GM19099 (cell line): Measurements from ENCODE around the gene PHAF1.

Source experiments
- POLR2A ChIP-seq: IDR thresholded peaks from 3 replicates; pipeline ENCODE4 v1.6.1; 2011; ENCODE audit warnings: low read depth; ENCODE audit not compliant: insufficient read length; ENCODE audit errors: extremely low read depth

PHAF1 gene

GRCh38 chr16:67163164-67163998, 53.6 kb downstream of the PHAF1 start:
- TF ChIP-seq POLR2A = no peak

GRCh38 chr16:67163999-67164558, 54.3 kb downstream of the PHAF1 start:
- TF ChIP-seq POLR2A = no peak

GRCh38 chr16:67164599-67165061, 54.9 kb downstream of the PHAF1 start, which contains the start of gene HSF4:
Gene HSF4, plus strand, starts transcription at chr16:67164745. Its CDS starts 67 bp downstream, at chr16:67164812.
- no peak for TF ChIP-seq POLR2A

DNA sequence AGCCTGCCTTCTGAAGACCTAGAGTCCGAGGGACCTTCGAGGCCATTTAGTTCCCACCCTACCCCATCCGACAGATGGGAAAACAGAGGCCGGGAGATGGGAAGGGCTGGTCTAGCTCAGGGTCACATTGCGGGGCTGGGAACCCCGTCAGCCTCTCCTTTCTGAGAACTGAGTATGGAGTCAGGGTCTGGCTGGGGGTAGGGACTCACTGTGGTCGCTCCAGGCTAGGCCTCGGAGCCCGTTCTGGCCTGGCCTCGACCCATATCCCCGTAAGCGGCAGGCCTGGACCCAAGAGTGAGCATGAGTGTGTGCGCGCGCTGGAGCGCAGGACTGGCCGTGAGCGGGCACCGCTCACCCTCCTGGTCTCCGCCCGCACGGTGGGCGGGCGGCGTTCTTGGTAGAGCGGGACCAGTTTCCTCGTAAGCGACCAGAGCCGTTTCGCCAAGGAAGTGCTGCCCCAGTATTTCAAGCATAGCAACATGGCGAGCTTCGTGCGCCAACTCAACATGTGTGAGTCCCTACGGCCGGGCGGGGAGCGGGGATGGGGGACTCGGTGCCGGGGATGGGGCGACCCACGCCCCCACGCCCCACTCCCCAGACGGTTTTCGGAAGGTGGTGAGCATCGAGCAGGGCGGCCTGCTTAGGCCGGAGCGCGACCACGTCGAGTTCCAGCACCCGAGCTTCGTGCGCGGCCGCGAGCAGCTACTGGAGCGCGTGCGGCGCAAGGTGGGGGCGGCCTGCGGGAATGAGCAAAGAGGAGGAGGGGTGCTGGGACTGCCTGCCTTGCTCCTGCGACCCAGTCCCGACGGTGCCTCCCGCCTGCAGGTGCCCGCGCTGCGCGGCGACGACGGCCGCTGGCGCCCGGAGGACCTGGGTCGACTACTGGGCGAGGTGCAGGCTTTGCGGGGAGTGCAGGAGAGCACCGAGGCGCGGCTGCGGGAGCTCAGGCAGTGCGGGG, 55.7 kb downstream of the PHAF1 start:
- TF ChIP-seq POLR2A = no peak

DNA sequence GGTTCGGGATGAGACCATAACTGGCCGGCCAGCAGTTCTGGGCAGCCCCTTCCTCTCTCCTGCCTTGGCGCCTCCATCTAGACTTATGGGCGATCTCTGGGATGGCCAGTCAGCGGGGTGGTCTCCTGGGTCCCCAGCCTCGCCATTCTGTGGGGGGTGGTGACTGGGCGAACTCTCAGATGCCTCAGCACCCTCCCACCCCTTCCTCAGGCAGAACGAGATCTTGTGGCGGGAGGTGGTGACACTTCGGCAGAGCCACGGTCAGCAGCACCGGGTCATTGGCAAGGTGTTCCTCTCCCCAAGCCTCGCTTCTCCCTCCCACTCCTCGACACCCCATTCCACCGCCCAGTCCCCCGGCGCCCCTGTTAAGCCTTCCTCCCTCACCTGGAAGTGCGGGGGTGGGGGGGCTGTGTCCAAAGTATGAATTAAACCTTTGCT, 56.4 kb downstream of the PHAF1 start:
- TF ChIP-seq POLR2A = no peak

GRCh38 chr16:67166598-67167168, 56.9 kb downstream of the PHAF1 start:
- TF ChIP-seq POLR2A = no peak

- TF ChIP-seq POLR2A = no peak
These were observed 57.8 kb downstream of the PHAF1 start for GRCh38 chr16:67167588-67167987.

DNA sequence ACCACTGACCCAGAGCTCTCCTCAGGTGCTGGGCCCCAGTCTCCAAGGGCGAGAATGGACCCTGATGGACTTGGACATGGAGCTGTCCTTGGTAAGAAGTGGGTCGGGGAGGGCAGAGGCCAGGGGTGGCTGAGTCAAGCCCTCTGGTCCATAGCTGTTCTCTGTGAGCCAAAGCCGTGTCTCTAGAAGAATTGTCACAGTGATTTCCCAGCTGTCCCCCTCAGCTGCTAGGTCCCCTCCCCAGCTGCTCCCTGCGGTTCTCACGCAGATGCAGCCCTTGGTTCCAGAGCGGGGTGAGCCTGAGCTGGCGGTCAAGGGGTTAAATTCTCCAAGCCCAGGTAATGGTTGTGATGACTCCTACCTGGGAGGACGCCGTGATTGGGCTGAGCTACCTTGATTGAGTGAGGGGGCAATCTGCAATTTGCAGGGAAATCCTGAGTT, 59.3 kb downstream of the PHAF1 start:
- TF ChIP-seq POLR2A = no peak

- no peak for TF ChIP-seq POLR2A
These were observed 60.0 kb downstream of the PHAF1 start for GRCh38 chr16:67169642-67170167.

DNA sequence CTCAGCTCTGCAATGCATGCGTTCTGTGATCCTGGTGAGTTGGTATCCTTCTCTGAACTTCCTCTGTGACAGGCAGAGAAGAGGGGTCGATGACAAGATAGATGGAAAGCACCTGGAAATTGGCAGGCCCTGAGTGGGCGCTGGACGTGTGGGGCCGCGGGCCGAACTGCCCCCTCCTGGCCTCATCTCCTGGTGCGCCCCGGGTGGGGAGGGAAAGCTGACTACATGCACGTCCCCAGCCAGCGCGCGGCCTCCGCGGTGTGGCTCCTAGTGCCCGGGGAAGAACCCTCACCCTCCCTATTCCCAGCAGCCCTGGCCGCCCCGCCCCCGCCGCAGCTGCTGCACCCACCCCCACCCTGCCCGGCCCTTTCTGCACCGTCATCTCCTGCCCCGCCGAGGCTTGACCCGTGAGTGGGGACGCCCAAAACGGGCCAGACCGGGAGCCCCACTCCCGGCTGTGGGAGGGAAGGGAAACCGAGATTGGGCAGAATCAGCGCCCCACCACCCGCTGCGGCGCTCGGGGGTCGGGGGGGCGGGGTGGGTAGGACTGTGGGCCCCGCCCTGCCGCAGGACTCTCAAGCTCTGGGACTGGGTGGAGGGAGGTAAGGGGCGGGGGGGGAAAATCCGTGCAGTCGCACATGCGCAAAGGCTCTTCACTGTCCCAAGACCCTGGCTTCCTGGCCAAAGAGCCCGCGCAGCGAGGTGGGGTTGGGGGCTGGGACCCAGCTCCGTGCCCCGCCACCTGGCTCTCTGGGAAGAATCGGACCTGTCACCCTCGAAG, 60.6 kb downstream of the PHAF1 start, which contains the start of gene NOL3:
Gene NOL3, plus strand, starts transcription at position 371 of the 781 bp plus-strand sequence.
- TF ChIP-seq POLR2A = peak; percentile 39

- no peak for TF ChIP-seq POLR2A
These were observed 61.4 kb downstream of the PHAF1 start for GRCh38 chr16:67170949-67171649.

DNA sequence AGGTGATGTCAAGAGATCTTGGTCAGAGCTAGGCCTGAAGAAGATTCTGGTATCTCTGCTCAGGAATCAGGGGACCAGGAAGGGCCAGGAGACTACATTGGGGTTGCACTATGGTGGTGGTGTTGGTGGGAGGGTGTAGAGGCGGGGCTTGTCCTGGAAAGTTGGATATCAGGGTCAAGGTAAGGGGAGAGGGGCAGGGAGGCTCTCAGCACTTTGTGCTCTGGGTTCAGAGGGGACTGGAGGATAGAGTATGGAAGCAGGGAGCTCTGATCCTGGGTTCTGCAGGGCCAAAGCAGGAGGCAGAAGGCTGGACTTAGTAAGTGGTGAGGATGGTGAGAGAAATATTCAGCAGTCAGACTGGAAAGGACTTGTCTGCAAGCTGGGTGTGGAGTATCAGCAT, 63.6 kb downstream of the PHAF1 start:
- no peak for TF ChIP-seq POLR2A
